K562 (cell line): ENCODE measurements around the gene EHBP1L1. TPM values are rescaled to one million over a fixed set of nuclear protein-coding genes. Genes with fewer than 3 reads are reported as not detected.

ENCODE experiments used
- ATF3 ChIP-seq, 2 experiments: fragments of 450-650 bp in 1 of 2; sonication (generic) in 1 of 2; formaldehyde crosslinking in 1 of 2; IDR thresholded peaks in 1 of 2; conservative IDR thresholded peaks in 1 of 2; 2 replicates each; pipeline versions ENCODE4 v1.6.1 to v1.8.1; 2016 to 2023; ENCODE audit warnings: mild to moderate bottlenecking in 2 of 2, moderate library complexity in 2 of 2, inconsistent platforms in 1 of 2, missing genetic modification reagents in 1 of 2
- ATF4 ChIP-seq: fragments of 450-650 bp; formaldehyde crosslinking; IDR thresholded peaks from 2 replicates; pipeline ENCODE4 v1.4.0; 2022; ENCODE audit warnings: mild to moderate bottlenecking, moderate library complexity
- EWSR1 ChIP-seq: fragments of 450-650 bp; IDR thresholded peaks from 2 replicates; pipeline ENCODE4 v1.6.1; 2018; ENCODE audit warnings: borderline replicate concordance, mild to moderate bottlenecking, low read depth, moderate library complexity; ENCODE audit not compliant: partially characterized antibody
- GATAD2A ChIP-seq: fragments of 450-650 bp; IDR thresholded peaks from 2 replicates; pipeline ENCODE4 v1.6.1; 2017
- KDM4B ChIP-seq, 2 experiments: fragments of 450-650 bp in 1 of 2; sonication (generic) in 1 of 2; IDR thresholded peaks; 2 replicates each; pipeline ENCODE4 v1.6.1; 2016 to 2017; ENCODE audit warnings: borderline replicate concordance in 2 of 2, antibody characterized with exemption in 1 of 2, low read depth in 1 of 2, mild to moderate bottlenecking in 1 of 2
- MEIS2 ChIP-seq: fragments of 450-650 bp; IDR thresholded peaks from 2 replicates; pipeline ENCODE4 v1.6.1; 2014; ENCODE audit warnings: mild to moderate bottlenecking; ENCODE audit not compliant: partially characterized antibody
- NUFIP1 ChIP-seq: fragments of 450-650 bp; IDR thresholded peaks from 2 replicates; pipeline ENCODE4 v1.6.1; 2018; ENCODE audit not compliant: partially characterized antibody
- POLR2A ChIP-seq: fragments of 450-650 bp; conservative IDR thresholded peaks from 2 replicates; pipeline ENCODE4 v1.6.1; 2016
- TFAP4 ChIP-seq: sonication (generic); formaldehyde crosslinking; IDR thresholded peaks from 2 replicates; pipeline ENCODE4 v1.8.0; 2022; ENCODE audit warnings: missing genetic modification reagents, mild to moderate bottlenecking, moderate library complexity, borderline replicate concordance
- ZNF318 ChIP-seq, 2 experiments: fragments of 450-650 bp; IDR thresholded peaks; 2 replicates each; pipeline ENCODE4 v1.6.1; 2016; ENCODE audit warnings: mild to moderate bottlenecking in 2 of 2, borderline replicate concordance in 1 of 2, low read depth in 1 of 2, moderate library complexity in 1 of 2
- ZNF324 ChIP-seq: fragments of 250-450 bp; sonication (Bioruptor Pico); IDR thresholded peaks from 2 replicates; pipeline ENCODE4 v1.4.0; 2020; ENCODE audit warnings: mild to moderate bottlenecking
- ZNF551 ChIP-seq: fragments of 250-450 bp; sonication (Bioruptor Pico); IDR thresholded peaks from 2 replicates; pipeline ENCODE4 v1.5.0; 2021; ENCODE audit warnings: mild to moderate bottlenecking, moderate library complexity
- polyA plus RNA-seq, 8 experiments: library from polyadenylated mRNA; depleted of rRNA in 4 of 8; stranded (reverse) in 5 of 8; unstranded in 3 of 8; fragments of >200 nt; fragmentation: Nextera tagmentation in 2 of 8; fragmentation: Illumina TruSeq in 1 of 8; extraction: Ambion mirVana in 2 of 8; extraction: Trizol in 1 of 8; gene quantifications; 2 replicates each; pipeline versions ENCODE4 v1.2.1 to v1.2.3, GENCODE V29; 2011 to 2014; ENCODE audit warnings: inconsistent platforms in 1 of 8, missing spikeins in 1 of 8
- total RNA-seq, 7 experiments: library from RNA; depleted of rRNA in 6 of 7; stranded (reverse); fragments of >200 nt in 6 of 7; fragmentation: Illumina TruSeq in 2 of 7; extraction: Trizol in 2 of 7; gene quantifications; 2 replicates each; pipeline versions ENCODE4 v1.2.1 to v1.2.3, GENCODE V29; 2011 to 2021; ENCODE audit warnings: low replicate concordance in 1 of 7

The EHBP1L1 gene
- total and polyA plus RNA-seq, 9 of the 15 experiments (the other 6 are each of a cell fraction or from before 2014, with no cell fraction given), result 0.03 to 87.1 (median 26.3) TPM

- no peak for TF ChIP-seq ZNF318 (IDR thresholded peaks at IDR 0.05; ENCODE audit: borderline replicate concordance in 1 of 2, low read depth in 1 of 2)
- TF ChIP-seq EWSR1, result no peak
- peak; percentile 92 for TF ChIP-seq TFAP4 (CRISPR knock-in tag)
- TF ChIP-seq ATF4 (CRISPR knock-in tag), result no peak
- TF ChIP-seq POLR2A, result peak; percentile 69
- peak; percentile 54 for TF ChIP-seq NUFIP1
- no peak; a peak in 1 of 4 replicates for TF ChIP-seq KDM4B (IDR thresholded peaks at IDR 0.05; ENCODE audit: borderline replicate concordance in 2 of 2, low read depth in 1 of 2)
- TF ChIP-seq ZNF551, result no peak
- no peak; the same call in 1 of the 2 replicates for TF ChIP-seq ATF3 (IDR thresholded peaks at IDR 0.05)
- peak; percentile 67; the same call in 1 of the 2 replicates for TF ChIP-seq ATF3 (CRISPR knock-in tag; conservative IDR thresholded peaks at IDR 0.05)
- TF ChIP-seq GATAD2A, result peak; percentile 77
- no peak for TF ChIP-seq MEIS2
- TF ChIP-seq ZNF324 (CRISPR knock-in tag), result no peak
Measured at GRCh38 chr11:65540290-65541092, 35.4 kb upstream of the EHBP1L1 start (continued).
